ENCODE data around the gene RALGPS1.
"Not testable (repeated sequence)": the region's sequence is repeated elsewhere in the genome, so short reads cannot be mapped to it uniquely, and the experiment has no call there.

RALGPS1 gene

GRCh38 chr9:126989847-126990842 lies 75.6 kb downstream of the RALGPS1 start:
- no peak for DNase-seq

GRCh38 chr9:126991183-126991582 lies 76.6 kb downstream of the RALGPS1 start:
- DNase-seq: no peak

GRCh38 chr9:126992427-126992826 lies 77.8 kb downstream of the RALGPS1 start:
- no peak for DNase-seq

- DNase-seq: no peak
These were observed 84.9 kb downstream of the RALGPS1 start for GRCh38 chr9:126999315-127000068.

GRCh38 chr9:127004946-127005769 lies 90.6 kb downstream of the RALGPS1 start:
- DNase-seq: peak; percentile 61 to 64

GRCh38 chr9:127005770-127006314 lies 91.3 kb downstream of the RALGPS1 start:
- DNase-seq: no peak

GRCh38 chr9:127007638-127008037 lies 93.1 kb downstream of the RALGPS1 start:
- DNase-seq: no peak

GRCh38 chr9:127008076-127008475 lies 93.5 kb downstream of the RALGPS1 start:
- DNase-seq: no peak

GRCh38 chr9:127011772-127012171 lies 97.2 kb downstream of the RALGPS1 start:
- no peak for DNase-seq

- DNase-seq: no peak
These were observed 97.7 kb downstream of the RALGPS1 start for GRCh38 chr9:127012250-127012649.

GRCh38 chr9:127013597-127013996 lies 99.0 kb downstream of the RALGPS1 start:
- no peak for DNase-seq

GRCh38 chr9:127014216-127014909 lies 99.8 kb downstream of the RALGPS1 start:
- DNase-seq: no peak

- no peak for DNase-seq
These were observed 100.4 kb downstream of the RALGPS1 start for GRCh38 chr9:127014910-127015540.

- no peak for DNase-seq
These were observed 101.4 kb downstream of the RALGPS1 start for GRCh38 chr9:127015921-127016512.

- not testable (repeated sequence) for DNase-seq
These were observed 103.4 kb downstream of the RALGPS1 start for GRCh38 chr9:127017979-127018378.

GRCh38 chr9:127018935-127019334 lies 104.4 kb downstream of the RALGPS1 start:
- no peak for DNase-seq

GRCh38 chr9:127020036-127020801 lies 105.6 kb downstream of the RALGPS1 start:
- no peak for DNase-seq

GRCh38 chr9:127020802-127021078 lies 106.2 kb downstream of the RALGPS1 start:
- no peak for DNase-seq

- no peak for DNase-seq
These were observed 107.2 kb downstream of the RALGPS1 start for GRCh38 chr9:127021664-127022363.
